ENCODE data around the gene ANKRD13B. TPM values are rescaled to one million over a fixed set of nuclear protein-coding genes. Genes with fewer than 3 reads are reported as not detected.

Gene ANKRD13B
- polyA plus RNA-seq, 3 donors: 9.4 to 12.9 (median 11.3) TPM

DNA sequence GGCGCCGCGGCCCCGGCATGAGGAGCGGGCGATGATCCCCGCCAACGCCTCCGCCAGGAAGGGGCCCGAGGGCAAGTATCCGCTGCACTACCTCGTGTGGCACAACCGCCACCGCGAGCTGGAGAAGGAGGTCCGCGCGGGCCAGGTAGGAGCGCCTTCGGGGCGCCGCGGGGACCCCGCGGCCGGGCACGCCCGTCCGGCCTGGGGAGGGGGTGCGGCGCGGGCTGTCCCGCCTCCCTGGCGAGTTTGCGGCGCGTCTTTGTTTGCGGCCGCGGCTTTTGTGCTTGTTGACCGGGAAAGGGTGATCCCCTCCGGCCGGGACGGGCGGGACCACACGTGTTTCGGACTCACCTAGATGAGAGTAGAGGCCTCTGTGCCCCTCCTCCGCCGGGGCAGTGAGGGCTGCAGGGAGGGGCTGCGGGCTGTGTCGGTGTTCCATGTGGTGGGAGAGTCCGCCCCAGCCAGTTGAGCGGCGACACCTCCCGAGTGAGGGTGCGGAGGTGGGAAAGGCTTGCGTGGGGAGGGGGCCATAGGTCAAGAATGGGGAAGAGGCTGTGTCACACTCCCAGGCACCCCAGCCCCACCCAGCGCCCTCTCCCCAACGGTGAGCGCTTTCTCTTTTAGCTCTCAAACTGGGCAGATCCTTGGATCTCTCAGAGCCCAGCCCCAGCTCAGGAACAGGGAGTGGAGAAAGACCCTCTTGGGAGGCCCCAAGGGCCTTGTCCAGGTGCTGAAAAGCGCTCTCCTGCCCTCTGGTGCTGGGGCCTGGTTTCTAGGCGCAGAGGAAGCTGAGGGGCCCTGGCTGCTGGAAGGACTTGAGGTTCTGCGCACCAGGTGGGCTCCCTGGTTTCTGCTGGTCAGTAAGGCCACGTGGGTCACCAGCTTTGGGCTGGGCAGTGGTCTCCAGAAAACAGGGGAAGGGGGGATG, 923 bp downstream of the ANKRD13B start:
- no peak for DNase-seq

GRCh38 chr17:29594519-29595090, 1.7 kb downstream of the ANKRD13B start:
- DNase-seq: no peak

DNA sequence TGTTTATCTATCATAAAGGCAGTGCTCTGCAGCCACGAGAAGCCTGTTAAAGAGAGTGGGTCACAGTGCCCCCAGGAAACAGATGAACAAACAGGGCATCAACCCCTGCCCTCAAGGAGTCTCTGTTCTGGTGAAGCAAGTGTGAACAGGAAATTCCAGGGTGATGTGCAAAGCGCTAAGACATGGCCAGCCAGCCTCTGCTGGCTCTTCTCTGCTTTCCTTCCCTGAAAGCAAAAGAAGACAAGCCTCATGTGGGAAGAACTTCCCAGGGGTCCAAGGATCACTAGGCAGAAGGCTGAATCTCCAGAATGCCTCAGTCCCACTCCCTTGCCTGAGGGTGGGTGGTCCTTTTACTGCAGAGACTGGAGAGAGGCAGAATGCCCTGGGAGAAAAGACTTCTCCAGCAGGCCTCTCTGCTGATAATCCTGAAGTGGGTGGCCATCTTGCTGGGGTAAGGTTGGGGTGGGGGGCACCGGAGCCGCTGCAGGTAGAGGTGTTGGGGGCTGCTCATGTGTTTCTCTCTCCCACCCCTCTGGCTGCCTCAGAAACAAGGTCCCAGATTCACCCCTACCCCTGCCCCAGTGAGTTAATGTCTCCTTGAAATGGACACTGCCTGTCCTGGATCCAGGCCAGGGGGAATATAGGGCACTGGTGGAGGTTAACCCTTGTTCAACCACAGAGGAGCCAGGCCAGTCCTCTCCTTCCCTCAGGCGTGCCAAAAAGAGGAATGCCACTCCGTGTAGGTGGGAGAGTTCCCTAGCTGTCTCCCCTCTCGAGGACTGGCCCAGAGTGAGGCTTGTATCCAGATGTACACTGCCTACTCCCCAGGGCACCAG, 2.4 kb downstream of the ANKRD13B start:
- DNase-seq: no peak

- DNase-seq: no peak
Observed at GRCh38 chr17:29595943-29596774, 3.2 kb downstream of the ANKRD13B start.

DNA sequence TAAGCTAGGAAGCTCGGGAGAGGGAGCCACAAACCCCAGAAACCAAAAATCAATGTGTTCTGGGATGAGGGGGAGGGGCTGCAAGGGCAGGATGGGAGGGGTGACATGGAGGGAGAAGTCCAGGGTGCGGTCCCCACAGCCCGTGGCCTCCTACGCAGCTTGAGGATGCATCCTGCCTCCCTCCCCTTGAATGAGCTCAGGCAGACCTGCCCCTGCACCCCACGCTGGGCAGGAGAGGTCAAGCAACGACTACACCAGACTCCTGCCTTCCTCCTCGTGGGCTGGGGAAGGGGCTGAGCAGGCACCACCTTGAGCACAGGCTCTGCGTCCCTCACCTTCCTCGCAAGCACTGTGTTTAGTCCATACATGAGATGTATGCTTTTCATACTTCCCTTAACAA, 3.9 kb downstream of the ANKRD13B start:
- no peak for DNase-seq

DNA sequence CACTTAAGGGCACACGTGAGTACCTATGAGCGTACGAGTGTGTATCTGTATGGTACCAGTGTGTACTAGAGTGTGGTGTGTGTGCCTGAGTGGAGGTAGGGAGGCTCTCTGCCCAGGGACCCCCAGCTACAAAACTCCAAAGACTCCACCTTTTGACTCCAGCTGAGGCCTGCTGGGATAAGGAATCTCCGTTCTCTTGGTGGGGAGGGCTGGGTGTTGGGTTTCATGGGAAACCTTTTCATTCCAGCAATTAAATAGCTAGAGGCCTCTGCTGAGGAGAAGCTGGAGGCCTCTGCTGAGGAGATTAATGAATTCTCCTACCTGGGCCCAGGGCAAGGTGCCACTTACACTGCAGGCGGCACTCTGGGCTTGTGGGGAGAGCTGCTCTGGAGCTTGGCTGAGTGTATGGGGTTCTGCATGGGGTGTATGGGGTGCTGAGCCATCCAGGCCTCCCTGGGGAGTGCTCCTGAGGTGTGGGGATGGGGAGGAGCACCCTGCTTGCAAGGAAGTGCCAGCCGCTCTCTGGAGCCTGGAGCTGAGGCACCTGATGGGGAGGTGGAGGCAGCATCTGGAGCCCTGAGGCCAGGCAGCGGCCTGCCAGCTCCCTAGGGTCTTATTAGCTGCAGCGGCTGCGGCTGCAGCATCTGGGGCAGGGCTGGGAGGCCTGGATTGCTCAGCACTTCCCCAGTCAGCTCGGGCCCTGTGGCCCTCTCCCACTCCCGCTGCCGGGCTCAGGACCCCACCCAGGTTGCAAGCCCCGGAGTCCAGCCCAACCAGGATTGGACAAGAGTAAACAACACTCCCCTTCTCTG, 4.6 kb downstream of the ANKRD13B start:
- no peak for DNase-seq

DNA sequence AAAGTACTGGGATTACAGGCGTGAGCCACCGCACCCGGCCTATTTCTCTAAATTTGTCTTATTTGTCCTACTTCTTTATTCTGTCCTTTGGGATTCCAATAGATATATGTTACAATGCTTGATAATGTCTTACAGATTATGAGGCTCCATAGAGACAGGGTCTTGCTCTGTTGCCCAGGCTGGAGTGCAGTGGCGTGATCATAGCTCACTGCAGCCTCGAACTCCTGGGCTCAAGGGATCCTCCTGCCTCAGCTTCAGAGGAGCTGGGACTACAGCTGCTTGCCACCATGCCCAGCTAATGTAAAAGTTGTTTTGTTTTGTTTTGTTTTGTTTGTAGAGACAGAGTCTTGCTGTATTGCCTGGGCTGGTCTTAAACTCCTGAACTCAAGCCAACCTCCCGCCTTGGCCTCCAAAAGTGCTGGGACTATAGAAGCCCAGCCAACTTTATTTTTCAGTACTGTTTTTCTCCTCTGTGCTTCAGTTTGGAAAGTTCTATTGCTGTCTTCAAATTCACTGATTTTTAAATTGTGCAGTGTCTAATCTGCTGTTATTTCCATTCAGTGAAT, 10.3 kb downstream of the ANKRD13B start:
- DNase-seq: no peak

- no peak for DNase-seq
Observed at GRCh38 chr17:29607557-29608195, 14.7 kb downstream of the ANKRD13B start.

DNA sequence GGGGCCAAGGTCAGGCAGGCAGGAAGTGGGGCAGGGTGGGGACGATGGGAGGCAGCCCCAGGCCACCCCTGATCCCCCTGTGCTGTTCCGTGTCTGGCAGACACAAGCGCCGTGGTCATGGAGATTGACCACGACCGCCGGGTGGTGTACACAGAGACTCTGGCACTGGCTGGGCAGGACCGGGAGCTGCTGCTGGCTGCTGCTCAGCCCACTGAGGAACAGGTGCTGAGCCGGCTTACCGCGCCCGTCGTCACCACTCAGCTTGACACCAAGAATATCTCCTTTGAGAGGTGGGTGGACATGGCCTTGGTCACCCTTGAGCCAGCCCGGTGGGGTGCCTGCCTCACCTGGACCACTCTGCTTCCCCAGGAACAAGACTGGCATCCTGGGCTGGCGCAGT, 16.1 kb downstream of the ANKRD13B start:
- no peak for DNase-seq

- DNase-seq: no peak
Observed at GRCh38 chr17:29610395-29610794, 17.5 kb downstream of the ANKRD13B start.

GRCh38 chr17:29611351-29612093, 18.6 kb downstream of the ANKRD13B start:
- no peak for DNase-seq

DNA sequence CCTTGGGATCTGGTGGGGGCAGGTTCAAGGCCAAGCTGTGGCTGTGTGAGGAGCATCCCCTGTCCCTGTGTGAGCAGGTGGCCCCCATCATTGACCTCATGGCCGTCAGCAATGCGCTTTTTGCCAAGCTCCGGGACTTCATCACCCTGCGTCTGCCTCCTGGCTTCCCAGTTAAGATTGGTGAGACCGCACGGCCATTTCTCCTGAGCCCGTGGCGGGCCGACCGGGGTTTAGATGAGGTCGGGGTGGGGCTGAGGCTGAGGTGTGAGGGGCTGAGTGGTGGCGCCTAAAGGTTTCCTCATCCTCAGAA, 19.1 kb downstream of the ANKRD13B start:
- DNase-seq: no peak

- DNase-seq: no peak
Observed at GRCh38 chr17:29612404-29613280, 19.7 kb downstream of the ANKRD13B start.

DNA sequence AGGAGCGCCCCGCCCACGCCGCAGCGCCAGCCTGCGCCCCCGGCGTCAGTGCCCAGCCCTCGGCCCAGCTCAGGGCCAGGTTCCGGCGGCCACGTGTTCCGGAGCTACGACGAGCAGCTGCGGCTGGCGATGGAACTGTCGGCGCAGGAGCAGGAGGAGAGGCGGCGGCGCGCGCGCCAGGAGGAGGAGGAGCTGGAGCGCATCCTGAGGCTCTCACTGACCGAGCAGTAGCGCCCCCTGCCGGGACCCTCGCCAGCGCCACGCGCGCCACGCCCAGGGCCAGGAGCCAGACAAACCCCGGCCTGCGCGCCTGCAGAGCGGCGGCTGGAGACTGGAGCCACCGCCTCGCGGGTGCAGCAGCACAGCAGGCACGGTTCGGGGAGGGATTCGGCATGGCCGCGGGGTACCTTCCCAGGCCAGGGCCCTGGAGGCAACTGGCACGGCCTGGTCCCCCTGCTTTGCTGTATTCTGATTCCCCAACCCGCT, 20.5 kb downstream of the ANKRD13B start:
- DNase-seq: peak; percentile 91

- no peak for DNase-seq
Observed at GRCh38 chr17:29613856-29614255, 20.9 kb downstream of the ANKRD13B start.

GRCh38 chr17:29614349-29615047, 21.6 kb downstream of the ANKRD13B start:
- DNase-seq: no peak

DNA sequence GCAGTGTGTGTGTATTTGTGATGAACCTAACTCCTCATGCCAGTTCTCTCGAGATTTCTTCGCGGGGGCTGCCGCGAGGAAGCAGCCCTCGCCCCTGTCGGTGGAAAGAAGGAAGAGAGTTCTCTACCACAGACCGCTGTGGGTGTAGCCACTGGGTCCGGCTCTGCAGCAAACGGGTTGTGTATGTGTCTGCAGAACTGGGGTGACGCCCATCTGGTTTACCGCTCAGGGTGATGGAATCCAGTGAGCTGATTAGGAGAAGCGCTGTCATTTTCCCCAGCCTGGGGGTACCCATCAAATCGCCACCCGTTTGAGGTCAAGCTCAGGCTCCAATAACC, 22.1 kb downstream of the ANKRD13B start:
- no peak for DNase-seq
